H1 (cell line): Measurements from ENCODE around the gene PHRF1. TPM values are rescaled to one million over a fixed set of nuclear protein-coding genes. Genes with fewer than 3 reads are reported as not detected.

Source experiments
- polyA plus RNA-seq, 7 experiments: library from polyadenylated mRNA; depleted of rRNA in 3 of 7; stranded (reverse) in 5 of 7; unstranded in 2 of 7; fragments of >200 nt in 5 of 7; fragments of 200-250 nt in 2 of 7; gene quantifications; 1 replicate in 5 of 7; 2 replicates in 1 of 7; 4 replicates in 1 of 7; pipeline versions ENCODE4 v1.2.1 to v1.2.3, GENCODE V29; 2011 to 2013; ENCODE audit warnings: missing spikeins in 2 of 7, mixed read lengths in 2 of 7
- total RNA-seq: library from RNA; stranded (reverse); fragmentation: NEBNext Ultra II Directional; extraction: Animal tissue kit (Norgen Biotek cat#: 25700); gene quantifications from 2 replicates; pipeline ENCODE4 v1.2.1, GENCODE V29; 2021
- TF ChIP-seq, protein P1 (sequence below), 3 experiments: IDR thresholded peaks; 1 replicate in 2 of 3; 2 replicates in 1 of 3; pipeline versions ENCODE4 v1.5.1 to v1.6.1; 2011; ENCODE audit warnings: low read length in 3 of 3, mild to moderate bottlenecking in 3 of 3, inconsistent platforms in 2 of 3, low read depth in 1 of 3, moderate library complexity in 1 of 3; ENCODE audit not compliant: insufficient read depth in 1 of 3; ENCODE audit errors: control extremely low read depth in 1 of 3

PHRF1 gene
- total and polyA plus RNA-seq, 2 of the 8 experiments (the other 6 are each of a cell fraction or from before 2014, with no cell fraction given) = 13.4 to 37.3 TPM

DNA sequence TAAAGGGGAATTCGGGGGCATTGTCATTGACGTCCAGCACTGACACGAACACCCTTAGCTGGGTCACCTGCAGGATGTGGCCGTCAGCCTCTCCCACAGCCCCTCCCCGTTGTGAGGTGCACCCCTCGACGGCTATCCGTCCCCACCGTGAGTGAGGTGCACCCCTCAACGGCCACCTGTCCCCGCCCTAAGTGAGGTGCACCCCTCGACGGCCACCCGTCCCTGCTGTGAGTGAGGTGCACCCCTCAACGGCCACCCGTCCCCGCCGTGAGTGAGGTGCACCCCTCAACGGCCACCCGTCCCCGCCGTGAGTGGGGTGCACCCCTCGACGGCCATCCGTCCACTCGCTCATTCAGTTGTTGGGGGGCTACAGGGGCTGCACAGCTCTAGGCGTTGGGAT is 45.6 kb downstream of the PHRF1 start (continued):
- TF ChIP-seq, protein P1, sequence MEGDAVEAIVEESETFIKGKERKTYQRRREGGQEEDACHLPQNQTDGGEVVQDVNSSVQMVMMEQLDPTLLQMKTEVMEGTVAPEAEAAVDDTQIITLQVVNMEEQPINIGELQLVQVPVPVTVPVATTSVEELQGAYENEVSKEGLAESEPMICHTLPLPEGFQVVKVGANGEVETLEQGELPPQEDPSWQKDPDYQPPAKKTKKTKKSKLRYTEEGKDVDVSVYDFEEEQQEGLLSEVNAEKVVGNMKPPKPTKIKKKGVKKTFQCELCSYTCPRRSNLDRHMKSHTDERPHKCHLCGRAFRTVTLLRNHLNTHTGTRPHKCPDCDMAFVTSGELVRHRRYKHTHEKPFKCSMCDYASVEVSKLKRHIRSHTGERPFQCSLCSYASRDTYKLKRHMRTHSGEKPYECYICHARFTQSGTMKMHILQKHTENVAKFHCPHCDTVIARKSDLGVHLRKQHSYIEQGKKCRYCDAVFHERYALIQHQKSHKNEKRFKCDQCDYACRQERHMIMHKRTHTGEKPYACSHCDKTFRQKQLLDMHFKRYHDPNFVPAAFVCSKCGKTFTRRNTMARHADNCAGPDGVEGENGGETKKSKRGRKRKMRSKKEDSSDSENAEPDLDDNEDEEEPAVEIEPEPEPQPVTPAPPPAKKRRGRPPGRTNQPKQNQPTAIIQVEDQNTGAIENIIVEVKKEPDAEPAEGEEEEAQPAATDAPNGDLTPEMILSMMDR (IDR thresholded peaks at IDR 0.05; ENCODE audit: control extremely low read depth in 1 of 3, insufficient read depth in 1 of 3, low read depth in 1 of 3, low read length in 3 of 3) = no peak
